OCI-LY3 (cell line): Measurements from ENCODE around the gene ARHGAP26.

ENCODE experiments used
- EZH2phosphoT487 ChIP-seq: fragments of 200-600 bp; shearing (Covaris generic); IDR thresholded peaks from 2 replicates; pipeline ENCODE4 v1.6.1; 2018; ENCODE audit warnings: antibody characterized with exemption, mixed run types, low read depth
- TF ChIP-seq, protein P1 (sequence below): fragments of 200-600, 300-600 bp; sonication (generic); IDR thresholded peaks from 2 replicates; pipeline ENCODE4 v1.5.1; 2014; ENCODE audit warnings: antibody characterized with exemption, low read length, low read depth

DNA sequence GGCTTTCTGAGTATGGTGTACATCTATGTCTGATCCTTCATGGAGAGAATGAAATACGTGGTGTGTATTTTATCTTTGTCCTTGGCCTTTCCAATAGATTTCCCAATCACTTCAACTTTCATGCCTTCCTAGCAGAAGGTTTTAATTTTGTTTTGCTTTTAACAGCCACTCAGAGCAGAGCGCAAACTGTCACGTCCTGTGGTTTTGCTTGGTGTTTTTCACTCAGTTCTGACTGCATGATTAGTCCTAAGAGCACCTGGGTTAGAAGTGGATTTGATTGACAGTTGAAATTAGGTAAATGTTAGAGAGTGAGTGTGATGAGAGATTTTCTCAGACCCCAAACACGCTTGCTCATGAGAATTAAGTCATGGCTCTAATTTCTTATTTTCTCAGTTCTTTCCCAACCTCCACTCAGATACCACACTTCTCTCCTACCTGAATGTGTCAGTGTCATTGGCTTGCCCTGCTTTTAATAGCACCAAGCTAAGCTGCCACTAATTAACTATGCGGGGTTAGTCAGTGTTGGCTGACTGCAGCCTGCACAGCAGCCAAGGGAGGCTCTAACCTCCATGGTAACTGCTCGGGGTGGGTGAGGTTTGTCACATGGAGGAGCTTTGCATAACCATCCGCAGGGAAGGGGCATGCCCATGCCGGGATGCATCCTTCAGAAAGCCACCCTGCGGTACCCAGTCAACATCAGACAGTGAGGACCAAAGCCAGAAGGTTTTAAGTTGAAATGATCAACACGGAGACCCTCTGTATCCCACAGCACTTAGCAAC is 459.9 kb downstream of the ARHGAP26 start:
- TF ChIP-seq, protein P1, sequence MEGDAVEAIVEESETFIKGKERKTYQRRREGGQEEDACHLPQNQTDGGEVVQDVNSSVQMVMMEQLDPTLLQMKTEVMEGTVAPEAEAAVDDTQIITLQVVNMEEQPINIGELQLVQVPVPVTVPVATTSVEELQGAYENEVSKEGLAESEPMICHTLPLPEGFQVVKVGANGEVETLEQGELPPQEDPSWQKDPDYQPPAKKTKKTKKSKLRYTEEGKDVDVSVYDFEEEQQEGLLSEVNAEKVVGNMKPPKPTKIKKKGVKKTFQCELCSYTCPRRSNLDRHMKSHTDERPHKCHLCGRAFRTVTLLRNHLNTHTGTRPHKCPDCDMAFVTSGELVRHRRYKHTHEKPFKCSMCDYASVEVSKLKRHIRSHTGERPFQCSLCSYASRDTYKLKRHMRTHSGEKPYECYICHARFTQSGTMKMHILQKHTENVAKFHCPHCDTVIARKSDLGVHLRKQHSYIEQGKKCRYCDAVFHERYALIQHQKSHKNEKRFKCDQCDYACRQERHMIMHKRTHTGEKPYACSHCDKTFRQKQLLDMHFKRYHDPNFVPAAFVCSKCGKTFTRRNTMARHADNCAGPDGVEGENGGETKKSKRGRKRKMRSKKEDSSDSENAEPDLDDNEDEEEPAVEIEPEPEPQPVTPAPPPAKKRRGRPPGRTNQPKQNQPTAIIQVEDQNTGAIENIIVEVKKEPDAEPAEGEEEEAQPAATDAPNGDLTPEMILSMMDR: no peak
- no peak for TF ChIP-seq EZH2phosphoT487
